Osteoblast (primary cell): ENCODE data around the gene FBP1. TPM values are rescaled to one million over a fixed set of nuclear protein-coding genes. Genes with fewer than 3 reads are reported as not detected.

Source experiments
- DNase-seq: peaks from one replicate; pipeline ENCODE4 v3.0.0; 2011; ENCODE audit warnings: low spot score, mixed read lengths; ENCODE audit not compliant: insufficient read length; ENCODE audit errors: missing footprints
- H2AFZ ChIP-seq: 2 replicates; pipeline ENCODE4 v1.6.0; 2011; ENCODE audit warnings: mild to moderate bottlenecking, low read length
- H3K27ac ChIP-seq: 2 replicates; pipeline ENCODE4 v1.5.1; 2011; ENCODE audit warnings: mild to moderate bottlenecking, low read depth, low read length, moderate library complexity
- H3K27me3 ChIP-seq: 2 replicates; pipeline ENCODE4 v1.6.0; 2012; ENCODE audit warnings: mild to moderate bottlenecking, control low read depth, inconsistent platforms, low read length, moderate library complexity; ENCODE audit not compliant: insufficient read depth
- H3K36me3 ChIP-seq: 2 replicates; pipeline ENCODE4 v1.5.1; 2011; ENCODE audit warnings: mild to moderate bottlenecking, low read length, control low read depth, moderate library complexity; ENCODE audit not compliant: insufficient read depth
- H3K4me1 ChIP-seq: 2 replicates; pipeline ENCODE4 v1.5.1; 2011; ENCODE audit warnings: mild to moderate bottlenecking, low read length, control low read depth, moderate library complexity; ENCODE audit not compliant: insufficient read depth
- H3K4me2 ChIP-seq: 2 replicates; pipeline ENCODE4 v1.6.0; 2011; ENCODE audit warnings: mild to moderate bottlenecking, low read length; ENCODE audit not compliant: insufficient read depth
- H3K4me3 ChIP-seq: fragments of 200-600 bp; sonication (generic); 3 replicates; pipeline ENCODE4 v1.5.1; 2012; ENCODE audit warnings: mild to moderate bottlenecking, low read length, inconsistent platforms; ENCODE audit not compliant: insufficient read depth
- H3K79me2 ChIP-seq: 2 replicates; pipeline ENCODE4 v1.6.0; 2012; ENCODE audit warnings: mild to moderate bottlenecking, low read length, control low read depth, inconsistent platforms; ENCODE audit not compliant: insufficient read depth
- H3K9me3 ChIP-seq: 2 replicates; pipeline ENCODE4 v1.5.1; 2011; ENCODE audit warnings: low read depth, low read length, control low read depth
- H4K20me1 ChIP-seq: 2 replicates; pipeline ENCODE4 v1.6.0; 2012; ENCODE audit warnings: mild to moderate bottlenecking, low read length, control low read depth; ENCODE audit not compliant: insufficient read depth
- CTCF ChIP-seq: IDR thresholded peaks from 2 replicates; pipeline ENCODE4 v1.5.1; 2011; ENCODE audit warnings: mild to moderate bottlenecking, low read depth, low read length, moderate library complexity; ENCODE audit errors: extremely low read depth
- total RNA-seq: library from RNA; depleted of rRNA; stranded (reverse); fragments of >200 nt; gene quantifications from 2 replicates; pipeline ENCODE4 v1.2.3, GENCODE V29; 2012

The FBP1 gene
- total RNA-seq, 1 donor, result 0.72 TPM

GRCh38 chr9:94680621-94681020 is 41.3 kb upstream of the FBP1 start:
- H3K9me3 ChIP-seq, result no peaks in the 10 kb centered on the region
- no peak overlapping the region for H3K4me2 ChIP-seq
- peaks cover 15% of the 10 kb centered on the region for H3K4me1 ChIP-seq
- H2AFZ ChIP-seq, result peak overlapping the region; percentile 70
- TF ChIP-seq CTCF, result no peak
- no peak overlapping the region for H3K27ac ChIP-seq
- H3K79me2 ChIP-seq, result no peaks in the 10 kb centered on the region
- DNase-seq, result no peak
- no peaks in the 10 kb centered on the region for H3K36me3 ChIP-seq
- H4K20me1 ChIP-seq, result no peaks in the 10 kb centered on the region
- H3K27me3 ChIP-seq, result no peaks in the 10 kb centered on the region
- no peak overlapping the region for H3K4me3 ChIP-seq

GRCh38 chr9:94680020-94680419 is 40.7 kb upstream of the FBP1 start:
- Histone ChIP-seq H3K4me2 (no peak overlapping the region), H3K9me3 (no peaks in the 10 kb centered on the region), H3K79me2 (no peaks in the 10 kb centered on the region), H3K4me1 (peaks cover 21% of the 10 kb centered on the region), H3K4me3 (no peak overlapping the region), H3K36me3 (no peaks in the 10 kb centered on the region), H3K27ac (no peak overlapping the region), H4K20me1 (no peaks in the 10 kb centered on the region), H3K27me3 (no peaks in the 10 kb centered on the region), H2AFZ (no peak overlapping the region)
- no peak for TF ChIP-seq CTCF
- no peak for DNase-seq

- TF ChIP-seq CTCF, result no peak
- Histone ChIP-seq H3K27me3 (no peaks in the 10 kb centered on the region), H3K36me3 (no peaks in the 10 kb centered on the region), H3K79me2 (no peaks in the 10 kb centered on the region), H2AFZ (no peak overlapping the region), H3K27ac (no peak overlapping the region), H4K20me1 (no peaks in the 10 kb centered on the region), H3K9me3 (no peaks in the 10 kb centered on the region), H3K4me2 (no peak overlapping the region), H3K4me3 (no peak overlapping the region), H3K4me1 (peaks cover 25% of the 10 kb centered on the region)
- no peak for DNase-seq
Observed at GRCh38 chr9:94679587-94679986, 40.3 kb upstream of the FBP1 start.

- TF ChIP-seq CTCF, result no peak
- Histone ChIP-seq H3K4me3 (no peak overlapping the region), H3K27me3 (no peaks in the 10 kb centered on the region), H2AFZ (no peak overlapping the region), H3K9me3 (no peaks in the 10 kb centered on the region), H3K36me3 (no peaks in the 10 kb centered on the region), H3K27ac (no peak overlapping the region), H3K79me2 (no peaks in the 10 kb centered on the region), H4K20me1 (no peaks in the 10 kb centered on the region), H3K4me2 (no peak overlapping the region), H3K4me1 (peaks cover 38% of the 10 kb centered on the region)
- DNase-seq, result no peak
Observed at GRCh38 chr9:94677929-94678328, 38.6 kb upstream of the FBP1 start.
